GM08714 (cell line): ENCODE data around the gene TARBP2.
"Not testable (repeated sequence)": the region's sequence is repeated elsewhere in the genome, so short reads cannot be mapped to it uniquely, and the experiment has no call there.

Experiments
- H3K4me3 ChIP-seq: fragments of 200-500 bp; sonication (Bioruptor generic); 2 replicates; pipeline ENCODE4 v1.5.1; 2014; ENCODE audit warnings: mild to moderate bottlenecking, low read length, inconsistent platforms
- ZNF274 ChIP-seq: IDR thresholded peaks from 2 replicates; pipeline ENCODE4 v1.6.1; 2012; ENCODE audit warnings: mild to moderate bottlenecking, low read depth, low read length

The TARBP2 gene

DNA sequence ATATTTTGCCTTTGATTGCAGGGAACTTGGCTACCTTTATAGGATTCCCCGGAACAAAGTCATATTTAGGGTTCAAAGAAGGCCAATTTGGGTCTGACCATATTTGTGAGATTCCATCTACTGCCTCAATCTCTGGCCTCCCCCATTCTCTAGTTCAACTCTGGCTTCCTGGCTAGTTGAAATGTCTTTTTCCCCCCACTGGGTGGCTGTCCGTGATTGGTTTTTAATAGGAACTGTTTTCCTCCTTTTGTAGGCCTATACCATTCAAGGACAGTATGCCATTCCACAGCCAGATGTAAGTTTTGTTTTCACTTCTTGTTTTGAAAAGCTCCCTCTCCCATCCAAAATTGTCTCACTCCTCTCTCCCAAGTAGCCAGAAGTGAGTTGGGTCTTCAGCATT, 35.4 kb upstream of the TARBP2 start:
- no peak for TF ChIP-seq ZNF274
- H3K4me3 ChIP-seq = no peak overlapping the region

DNA sequence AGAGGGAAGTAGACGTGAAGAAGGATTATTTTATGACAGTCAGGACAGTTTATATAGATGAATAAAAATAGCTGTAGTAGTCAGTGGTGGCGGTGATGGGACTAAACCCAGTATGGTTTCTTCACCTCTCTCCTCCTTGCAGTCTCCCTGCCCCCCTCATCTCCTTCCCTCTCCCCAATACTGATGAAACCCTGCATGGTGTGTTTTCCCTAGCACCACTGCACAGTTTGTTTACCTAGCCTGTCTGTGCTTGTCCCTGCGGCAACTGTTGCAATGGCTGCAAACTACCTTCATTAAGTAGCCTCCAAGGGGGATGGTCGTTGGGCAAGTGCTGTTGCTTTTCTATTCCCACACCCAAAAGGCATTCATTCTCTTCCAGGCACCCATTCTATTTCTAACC, 34.4 kb upstream of the TARBP2 start:
- no peak for TF ChIP-seq ZNF274
- no peak overlapping the region for H3K4me3 ChIP-seq

DNA sequence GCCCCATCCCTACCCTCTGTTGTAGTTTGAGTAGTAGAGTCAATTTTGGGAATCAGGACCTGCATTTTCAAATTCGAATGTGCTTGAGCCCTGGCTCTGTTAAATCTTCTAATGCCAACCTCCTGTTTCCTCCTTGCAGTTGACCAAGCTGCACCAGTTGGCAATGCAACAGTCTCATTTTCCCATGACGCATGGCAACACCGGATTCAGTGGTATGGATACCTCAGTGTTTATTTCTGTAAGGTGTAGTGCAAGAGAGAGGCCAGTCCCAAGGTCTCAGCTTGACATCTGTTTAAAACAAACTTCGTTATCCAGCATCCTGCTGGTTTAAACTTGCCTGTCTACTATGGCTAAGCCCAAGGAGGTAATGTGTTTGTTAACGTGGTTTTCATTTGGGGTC, 34.0 kb upstream of the TARBP2 start:
- no peak for TF ChIP-seq ZNF274

DNA sequence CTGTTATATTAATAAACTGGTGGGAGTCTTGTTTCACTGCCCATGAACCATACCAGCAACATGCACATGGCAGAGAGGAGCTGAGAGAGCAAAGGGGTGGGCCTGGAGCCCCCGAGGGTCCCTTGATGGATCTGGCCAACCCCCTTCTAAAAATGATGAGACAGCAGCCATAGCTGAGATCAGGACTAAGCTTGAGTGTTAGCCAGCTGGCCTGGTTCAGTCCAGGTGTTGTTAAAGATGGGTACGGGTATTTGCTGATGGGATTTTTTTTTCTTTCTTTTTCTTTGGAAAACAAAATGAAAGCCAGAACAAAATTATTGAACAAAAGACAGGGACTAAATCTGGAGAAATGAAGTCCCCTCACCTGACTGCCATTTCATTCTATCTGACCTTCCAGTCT, 33.2 kb upstream of the TARBP2 start:
- no peak overlapping the region for H3K4me3 ChIP-seq
- TF ChIP-seq ZNF274 = no peak

More for the DNA sequence above, 34.0 kb upstream of the TARBP2 start:
- H3K4me3 ChIP-seq = no peak overlapping the region

DNA sequence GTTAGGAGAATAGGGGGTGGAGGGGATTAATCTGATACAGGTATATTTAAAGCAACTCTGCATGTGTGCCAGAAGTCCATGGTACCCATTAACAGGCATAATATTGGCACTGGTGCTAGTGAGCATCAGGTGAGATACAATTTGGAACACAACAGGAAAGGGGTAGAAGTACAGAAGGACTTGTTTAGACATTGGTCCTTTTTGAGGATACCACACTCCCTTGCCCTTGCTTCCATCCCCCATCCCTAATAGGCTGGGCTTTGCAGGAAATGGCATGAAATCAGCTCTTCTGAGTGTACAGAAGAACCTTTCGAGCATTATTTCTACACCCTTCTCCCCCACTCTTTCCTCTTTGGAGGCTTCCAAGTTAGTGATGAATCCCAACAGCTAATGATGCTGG, 32.8 kb upstream of the TARBP2 start:
- TF ChIP-seq ZNF274 = no peak
- no peak overlapping the region for H3K4me3 ChIP-seq

DNA sequence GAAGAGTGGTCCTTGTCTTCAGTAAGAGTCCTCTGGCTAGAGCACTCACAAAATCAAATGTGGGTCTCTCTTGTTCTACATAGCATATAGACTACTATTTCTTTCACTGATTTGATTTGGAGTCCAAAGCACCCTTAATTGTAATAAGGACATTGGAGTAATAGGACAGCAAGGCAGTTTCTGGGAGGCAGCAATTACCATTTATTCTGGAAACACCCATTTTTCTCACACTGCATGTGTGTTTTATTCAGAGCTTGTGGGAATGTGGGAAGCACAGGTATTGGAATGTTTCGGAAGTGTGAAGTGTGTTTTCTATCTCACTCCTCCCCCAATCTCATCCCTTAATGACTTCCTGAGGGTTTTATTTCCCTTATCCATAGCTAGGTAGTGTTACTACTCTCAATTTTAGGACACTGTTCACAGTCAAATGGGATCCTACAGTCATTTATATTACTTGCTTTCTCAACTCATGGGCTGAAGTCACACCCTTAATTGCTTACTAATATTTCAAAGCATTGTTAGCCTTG, 29.0 kb upstream of the TARBP2 start:
- no peak for TF ChIP-seq ZNF274
- no peak overlapping the region for H3K4me3 ChIP-seq

DNA sequence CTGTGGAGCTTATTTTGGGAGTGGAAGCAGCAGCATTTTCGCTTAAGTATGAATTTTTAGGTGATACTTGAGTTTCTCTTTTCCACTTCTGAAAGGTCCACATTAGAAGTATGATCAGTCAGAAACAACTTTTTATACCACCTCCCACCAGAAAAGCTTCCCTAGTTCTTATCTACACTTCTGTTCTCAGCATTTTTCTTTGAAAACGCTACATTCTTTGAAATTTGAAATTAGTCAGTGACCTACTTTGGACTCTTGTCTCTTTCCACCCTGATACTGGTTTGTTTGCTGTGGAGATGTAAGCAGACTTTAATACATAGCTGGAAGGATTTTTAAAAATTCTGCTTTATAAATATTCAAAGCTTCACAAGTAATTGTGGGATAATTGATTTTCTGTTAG, 27.0 kb upstream of the TARBP2 start:
- no peak for TF ChIP-seq ZNF274
- H3K4me3 ChIP-seq = no peak overlapping the region

DNA sequence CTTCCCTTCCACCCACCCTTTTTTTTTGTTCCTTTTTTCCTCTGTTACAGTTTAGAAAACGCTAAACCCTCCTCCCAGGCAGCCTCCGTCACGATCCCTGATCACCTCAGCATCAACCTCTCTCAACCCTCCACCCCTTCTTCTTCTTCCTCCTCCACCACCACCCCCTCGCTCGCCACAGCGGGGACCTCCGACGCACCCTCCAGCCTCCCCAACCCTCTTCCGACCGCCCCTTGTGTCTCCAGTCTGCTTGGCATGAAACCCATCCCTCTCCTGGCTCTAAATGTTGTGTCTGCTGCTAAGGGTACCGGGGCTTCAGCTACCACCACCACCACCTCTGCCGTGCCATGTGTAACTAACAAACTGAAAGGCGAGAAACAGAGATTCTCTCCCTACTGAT, 26.3 kb upstream of the TARBP2 start:
- no peak for TF ChIP-seq ZNF274
- no peak overlapping the region for H3K4me3 ChIP-seq

DNA sequence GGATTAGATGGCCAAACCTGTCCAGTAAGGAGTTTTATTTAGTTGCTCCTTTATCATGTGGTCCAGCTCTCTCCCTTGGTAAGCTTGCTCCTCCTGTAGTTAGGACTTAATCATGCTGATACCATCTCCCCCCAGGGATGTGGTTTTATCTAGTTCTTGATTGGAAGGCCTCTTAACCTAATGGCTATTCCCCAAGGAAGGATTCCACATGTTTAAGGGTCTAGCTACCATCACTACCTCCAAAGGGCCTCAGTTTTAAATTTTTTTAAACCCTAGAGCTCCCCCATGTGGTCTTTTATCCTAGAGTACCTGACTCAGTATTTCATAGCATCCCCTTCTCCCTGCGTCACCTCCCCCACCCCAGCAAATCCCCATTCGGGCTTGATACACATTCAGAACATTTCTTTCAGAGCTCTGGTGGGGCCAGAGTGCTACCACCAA, 24.3 kb upstream of the TARBP2 start:
- TF ChIP-seq ZNF274 = no peak
- H3K4me3 ChIP-seq = no peak overlapping the region

DNA sequence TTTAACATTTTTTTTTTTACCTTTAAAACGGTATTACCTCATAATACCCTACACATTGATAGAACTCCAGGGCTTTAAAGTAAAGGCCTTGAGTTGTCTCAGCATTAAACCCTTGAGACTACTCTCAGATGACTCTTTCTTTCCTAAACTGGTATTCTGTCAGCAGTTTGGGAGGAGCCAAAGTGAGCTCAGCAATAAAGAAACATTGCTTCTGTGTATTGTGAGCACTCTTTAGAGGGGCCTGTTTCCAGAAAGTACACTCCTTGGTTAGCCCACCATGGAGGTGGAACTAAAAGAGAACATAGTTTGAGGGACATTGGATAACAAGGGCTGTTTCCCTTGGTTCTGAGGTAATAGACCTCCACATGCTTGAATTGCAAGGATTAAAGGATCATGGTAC, 22.2 kb upstream of the TARBP2 start:
- no peak for TF ChIP-seq ZNF274
- H3K4me3 ChIP-seq = no peak overlapping the region

DNA sequence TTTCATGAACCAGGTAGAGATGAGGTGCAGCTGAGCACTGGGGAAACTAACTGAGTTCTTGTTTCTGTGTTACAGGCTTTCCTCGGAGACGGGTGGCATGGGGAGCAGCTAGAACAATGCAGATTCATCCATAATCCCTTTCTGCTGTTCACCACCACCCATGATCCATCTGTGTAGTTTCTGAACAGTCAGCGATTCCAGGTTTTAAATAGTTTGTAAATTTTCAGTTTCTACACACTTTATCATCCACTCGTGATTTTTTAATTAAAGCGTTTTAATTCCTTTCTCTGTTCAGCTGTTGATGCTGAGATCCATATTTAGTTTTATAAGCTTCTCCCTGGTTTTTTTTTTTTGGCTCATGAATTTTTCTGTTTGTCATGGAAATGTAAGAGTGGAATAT, 21.8 kb upstream of the TARBP2 start:
- TF ChIP-seq ZNF274 = no peak
- no peak overlapping the region for H3K4me3 ChIP-seq

DNA sequence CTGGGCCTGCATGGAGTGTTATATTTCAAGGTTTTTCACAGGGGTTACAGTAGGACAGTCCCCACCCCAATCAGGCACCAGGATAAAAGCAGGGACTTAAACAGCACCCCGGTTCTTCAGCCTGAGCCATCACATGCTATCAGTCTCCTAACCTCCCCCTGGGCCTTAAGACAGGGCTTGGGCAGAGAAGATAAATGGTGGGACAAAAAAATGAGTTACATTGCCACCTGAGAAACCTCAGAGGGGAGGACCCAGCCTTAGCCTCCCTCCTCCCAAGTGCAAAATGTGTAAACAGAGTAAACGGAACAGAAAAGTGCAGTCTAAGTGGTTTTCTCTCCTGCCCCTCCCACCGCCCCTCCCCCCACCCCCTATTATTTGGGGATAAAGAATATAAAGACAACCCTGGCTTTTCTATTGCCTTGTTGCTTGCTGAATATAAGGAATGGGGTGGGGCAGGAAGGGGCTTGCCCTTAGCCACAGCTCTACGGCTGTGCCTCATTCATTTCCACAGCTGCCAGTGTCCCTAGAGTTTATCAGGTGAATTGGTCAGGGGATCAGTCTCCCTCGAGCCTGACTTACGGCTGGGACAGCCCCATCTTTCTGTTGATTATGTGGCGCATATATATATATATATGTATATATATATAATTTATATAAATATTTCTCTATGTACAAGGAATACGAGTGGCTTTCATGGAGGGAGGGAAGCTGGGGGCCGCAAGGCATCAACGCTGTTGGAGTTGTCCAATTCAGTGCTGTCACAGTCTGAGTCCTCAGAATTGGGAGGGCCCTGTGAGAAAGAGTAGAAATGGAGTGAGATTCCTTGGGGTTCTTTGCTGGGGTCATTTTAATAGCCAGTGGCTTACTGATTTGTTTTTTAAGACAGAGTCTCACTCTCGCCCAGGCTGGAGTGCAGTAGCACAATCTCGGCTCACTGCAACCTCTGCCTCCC, 20.3 kb upstream of the TARBP2 start:
- TF ChIP-seq ZNF274 = no peak
- no peak overlapping the region for H3K4me3 ChIP-seq

DNA sequence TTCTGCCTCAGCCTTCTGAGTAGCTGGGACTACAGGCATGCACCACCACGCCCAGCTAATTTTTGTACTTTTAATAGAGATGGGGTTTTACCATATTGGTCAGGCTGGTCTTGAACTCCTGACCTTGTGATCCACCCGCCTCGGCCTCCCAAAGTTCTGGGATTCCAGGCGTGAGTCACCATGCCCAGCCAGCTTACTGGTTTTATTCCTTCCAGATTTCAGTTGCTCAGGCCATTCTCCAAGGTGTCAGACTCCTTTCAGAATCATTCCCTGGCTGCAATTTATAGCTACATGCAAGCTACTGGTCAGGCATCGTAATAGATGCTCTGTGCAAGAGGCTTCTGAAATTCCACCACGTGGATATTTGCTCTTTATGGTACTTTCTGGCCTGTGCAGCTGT, 19.6 kb upstream of the TARBP2 start:
- not testable (repeated sequence) for H3K4me3 ChIP-seq

DNA sequence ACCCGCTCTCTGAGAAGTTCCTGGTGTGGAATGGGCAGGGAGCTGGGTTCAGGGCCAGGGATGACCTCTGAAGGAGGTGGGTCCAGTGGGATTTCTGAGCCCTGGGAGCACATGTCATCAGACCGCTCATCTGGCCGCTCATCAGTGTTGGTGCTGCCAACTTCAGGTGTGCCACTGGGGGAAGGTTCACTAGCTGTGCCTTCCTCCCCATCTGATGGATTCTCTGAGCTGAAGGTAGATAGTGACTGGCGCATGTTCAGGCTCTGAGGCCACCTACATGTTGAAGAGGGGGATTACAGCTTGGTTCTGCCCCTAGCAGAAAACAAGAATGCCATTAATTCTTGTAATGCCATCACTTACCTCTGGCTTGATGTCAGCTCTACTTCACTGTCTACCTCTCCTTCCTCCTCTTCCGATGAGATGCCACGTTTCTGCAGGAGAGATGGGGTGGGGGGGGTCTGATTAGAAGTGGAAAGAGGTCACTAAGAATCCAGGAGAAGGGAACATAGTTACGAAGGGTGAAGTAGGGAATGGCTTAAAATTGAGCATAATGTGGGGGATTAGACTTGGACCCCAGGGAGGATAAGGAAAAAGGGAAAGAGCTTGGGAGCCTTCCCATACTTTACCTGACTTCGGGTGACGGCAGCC, 19.0 kb upstream of the TARBP2 start:
- H3K4me3 ChIP-seq = no peak overlapping the region
- TF ChIP-seq ZNF274 = no peak

DNA sequence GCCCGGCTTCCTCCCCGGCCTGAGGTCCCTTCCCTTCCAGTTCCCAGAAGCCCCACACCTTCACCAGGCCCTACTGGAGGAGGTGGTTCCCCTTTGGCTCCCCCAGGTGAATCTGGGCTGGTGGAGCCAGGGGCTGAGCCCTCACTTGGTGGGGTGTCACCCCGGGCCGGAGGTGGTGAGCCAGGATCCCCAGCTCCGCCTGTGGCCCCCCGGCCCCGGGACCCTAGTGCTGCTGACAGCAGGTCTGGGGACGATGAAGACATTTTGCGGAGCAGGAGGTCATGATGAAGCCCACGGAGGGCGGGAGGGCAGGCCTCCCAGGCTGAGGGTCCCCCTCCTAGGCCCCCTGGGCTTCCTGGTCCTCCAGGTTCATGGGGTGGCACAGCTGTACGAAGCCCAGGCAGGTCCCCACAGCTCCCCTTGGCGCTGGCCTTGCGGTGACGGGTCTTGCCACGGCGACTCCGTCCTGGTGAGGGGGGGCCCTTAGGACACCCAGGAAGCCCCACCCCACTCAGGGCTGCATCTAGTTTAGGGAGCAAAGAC, 18.4 kb upstream of the TARBP2 start:
- no peak for TF ChIP-seq ZNF274
- no peak overlapping the region for H3K4me3 ChIP-seq
